SU-DHL-6 (cell line): Measurements from ENCODE around the gene PPARG.

Experiments
- H2AFZ ChIP-seq: fragments of 200-600 bp; sonication (generic); 2 replicates; pipeline ENCODE4 v1.6.1; 2014; ENCODE audit warnings: low read depth, mild to moderate bottlenecking, moderate library complexity, mixed read lengths, antibody characterized with exemption, low read length; ENCODE audit not compliant: severe bottlenecking
- H3F3A ChIP-seq: fragments of 200-600 bp; shearing (Covaris generic); 2 replicates; pipeline ENCODE4 v1.6.0; 2016; ENCODE audit warnings: antibody characterized with exemption, mild to moderate bottlenecking; ENCODE audit not compliant: insufficient read depth
- H3K27ac ChIP-seq: fragments of 200-600 bp; sonication (generic); 2 replicates; pipeline ENCODE4 v1.5.1; 2016; ENCODE audit warnings: low read depth, mild to moderate bottlenecking, low read length, moderate library complexity, mixed read lengths
- H3K27me3 ChIP-seq: fragments of 200-600 bp; sonication (generic), shearing (Covaris generic); 2 replicates; pipeline ENCODE4 v1.6.0; 2014; ENCODE audit warnings: mild to moderate bottlenecking, low read length
- H3K36me3 ChIP-seq: fragments of 200-600 bp; sonication (generic); 2 replicates; pipeline ENCODE4 v1.6.1; 2014; ENCODE audit warnings: mild to moderate bottlenecking, low read length, mixed read lengths
- H3K4me2 ChIP-seq: fragments of 300-600, 200-600 bp; shearing (Covaris generic), sonication (generic); 2 replicates; pipeline ENCODE4 v1.6.0; 2014; ENCODE audit warnings: low read length, low read depth, mild to moderate bottlenecking; ENCODE audit not compliant: poor library complexity, severe bottlenecking
- H3K4me3 ChIP-seq: fragments of 200-600 bp; sonication (generic); 2 replicates; pipeline ENCODE4 v1.5.1; 2014; ENCODE audit warnings: antibody characterized with exemption, low read length, mild to moderate bottlenecking, mixed read lengths; ENCODE audit not compliant: insufficient read depth, poor library complexity, severe bottlenecking
- H3K79me2 ChIP-seq: fragments of 200-600 bp; sonication (generic); 2 replicates; pipeline ENCODE4 v1.6.1; 2014; ENCODE audit warnings: mild to moderate bottlenecking, low read length, moderate library complexity; ENCODE audit not compliant: insufficient read depth
- H3K9ac ChIP-seq: fragments of 200-600 bp; sonication (generic); 2 replicates; pipeline ENCODE4 v1.7.0; 2014; ENCODE audit warnings: mild to moderate bottlenecking, low read length
- H3K9me2 ChIP-seq: fragments of 200-600 bp; sonication (generic); replicated peaks from 2 replicates; pipeline ENCODE4 v1.6.1; 2014; ENCODE audit warnings: low read length; ENCODE audit not compliant: insufficient read depth
- H3K9me3 ChIP-seq: fragments of 200-600 bp; sonication (generic); 2 replicates; pipeline ENCODE4 v1.6.1; 2014; ENCODE audit warnings: low read length, mixed read lengths; ENCODE audit not compliant: insufficient read depth
- H4K20me1 ChIP-seq: fragments of 200-600 bp; sonication (generic); 2 replicates; pipeline ENCODE4 v1.6.1; 2014; ENCODE audit warnings: low read depth, mild to moderate bottlenecking, antibody characterized with exemption, low read length, moderate library complexity, mixed read lengths
- EZH2phosphoT487 ChIP-seq: fragments of 200-600 bp; sonication (generic), shearing (Covaris generic); conservative IDR thresholded peaks from 2 replicates; pipeline ENCODE4 v1.6.1; 2018; ENCODE audit warnings: mild to moderate bottlenecking, antibody characterized with exemption, low read length, moderate library complexity, mixed read lengths
- TF ChIP-seq, protein P1 (sequence below): fragments of 200-600 bp; sonication (generic); IDR thresholded peaks from one replicate; pipeline ENCODE4 v1.5.1; 2017; ENCODE audit warnings: antibody characterized with exemption, mild to moderate bottlenecking, low read length, moderate library complexity; ENCODE audit not compliant: insufficient read depth, poor library complexity, severe bottlenecking

PPARG gene

DNA sequence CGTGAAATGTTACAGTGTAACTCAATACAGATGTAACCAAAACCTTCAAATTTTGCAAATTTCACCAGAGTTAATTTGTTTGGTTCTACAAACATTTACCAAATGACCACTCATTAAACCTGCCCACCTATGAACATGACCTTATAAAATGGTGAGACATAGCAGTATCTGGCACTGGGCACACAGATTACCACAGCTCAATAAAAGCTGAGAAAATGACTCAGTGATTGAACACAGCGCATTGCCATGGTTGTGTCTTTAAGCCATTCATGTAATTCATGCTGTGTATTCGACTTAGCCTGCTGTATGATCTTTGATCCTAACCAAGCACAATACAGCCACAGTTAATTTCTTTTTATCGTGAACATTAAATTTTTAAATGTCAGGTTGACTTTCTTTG, 11.3 kb downstream of the PPARG start:
- Histone ChIP-seq H3K36me3 (no peaks in the 10 kb centered on the region), H3K4me3 (no peak overlapping the region), H3K9me3 (no peaks in the 10 kb centered on the region), H2AFZ (no peak overlapping the region), H4K20me1 (no peaks in the 10 kb centered on the region), H3K79me2 (no peaks in the 10 kb centered on the region), H3K9ac (no peak overlapping the region), H3F3A (no peaks in the 10 kb centered on the region), H3K27ac (no peak overlapping the region), H3K4me2 (no peak overlapping the region), H3K9me2 (no peaks in the 10 kb centered on the region), H3K27me3 (no peaks in the 10 kb centered on the region)
- TF ChIP-seq, protein P1, sequence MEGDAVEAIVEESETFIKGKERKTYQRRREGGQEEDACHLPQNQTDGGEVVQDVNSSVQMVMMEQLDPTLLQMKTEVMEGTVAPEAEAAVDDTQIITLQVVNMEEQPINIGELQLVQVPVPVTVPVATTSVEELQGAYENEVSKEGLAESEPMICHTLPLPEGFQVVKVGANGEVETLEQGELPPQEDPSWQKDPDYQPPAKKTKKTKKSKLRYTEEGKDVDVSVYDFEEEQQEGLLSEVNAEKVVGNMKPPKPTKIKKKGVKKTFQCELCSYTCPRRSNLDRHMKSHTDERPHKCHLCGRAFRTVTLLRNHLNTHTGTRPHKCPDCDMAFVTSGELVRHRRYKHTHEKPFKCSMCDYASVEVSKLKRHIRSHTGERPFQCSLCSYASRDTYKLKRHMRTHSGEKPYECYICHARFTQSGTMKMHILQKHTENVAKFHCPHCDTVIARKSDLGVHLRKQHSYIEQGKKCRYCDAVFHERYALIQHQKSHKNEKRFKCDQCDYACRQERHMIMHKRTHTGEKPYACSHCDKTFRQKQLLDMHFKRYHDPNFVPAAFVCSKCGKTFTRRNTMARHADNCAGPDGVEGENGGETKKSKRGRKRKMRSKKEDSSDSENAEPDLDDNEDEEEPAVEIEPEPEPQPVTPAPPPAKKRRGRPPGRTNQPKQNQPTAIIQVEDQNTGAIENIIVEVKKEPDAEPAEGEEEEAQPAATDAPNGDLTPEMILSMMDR: no peak
- TF ChIP-seq EZH2phosphoT487: no peak

DNA sequence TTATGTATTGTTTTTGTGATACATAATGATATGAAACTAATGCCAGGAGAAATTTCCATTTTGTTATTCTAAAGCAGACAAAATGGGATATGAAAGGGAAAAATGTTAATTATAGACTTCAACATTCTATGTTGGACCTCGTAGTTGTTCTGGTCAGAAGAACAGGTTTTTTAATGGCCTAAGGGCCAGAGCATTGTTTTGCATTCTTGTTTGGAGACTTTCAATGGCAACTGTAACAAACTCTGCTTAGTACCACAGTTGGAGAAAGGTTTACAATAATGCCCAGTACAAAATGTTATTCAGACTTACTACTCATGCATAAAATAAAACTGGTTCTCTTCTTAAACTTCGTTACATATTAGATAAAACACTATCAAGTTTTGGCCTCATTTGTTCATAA, 12.2 kb downstream of the PPARG start:
- Histone ChIP-seq H4K20me1 (no peaks in the 10 kb centered on the region), H3K36me3 (no peaks in the 10 kb centered on the region), H3K27ac (no peak overlapping the region), H3K4me3 (no peak overlapping the region), H3K4me2 (no peak overlapping the region), H3K9me2 (no peaks in the 10 kb centered on the region), H3K27me3 (no peaks in the 10 kb centered on the region), H3K79me2 (no peaks in the 10 kb centered on the region), H3K9ac (no peak overlapping the region), H2AFZ (no peak overlapping the region), H3F3A (no peaks in the 10 kb centered on the region), H3K9me3 (no peaks in the 10 kb centered on the region)
- TF ChIP-seq, protein P1: no peak
- TF ChIP-seq EZH2phosphoT487: no peak

DNA sequence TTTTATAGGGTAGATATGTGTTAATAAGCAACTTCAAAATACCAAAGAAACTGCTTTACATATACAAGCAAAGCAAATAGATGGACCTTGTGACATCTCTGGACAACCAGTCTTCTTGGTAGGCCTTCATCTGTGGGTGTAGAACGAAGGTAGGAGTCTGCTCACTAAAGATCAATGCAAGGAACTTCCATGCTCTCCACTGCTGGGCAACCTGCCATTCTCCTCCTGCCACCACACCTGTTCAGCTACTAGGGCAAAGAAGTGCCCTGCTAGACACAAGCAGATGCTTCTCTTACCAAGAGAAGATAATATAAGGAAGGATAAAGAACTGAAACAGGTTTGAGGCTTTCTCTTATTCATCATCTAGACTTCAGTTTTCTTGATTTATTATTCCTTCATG, 12.6 kb downstream of the PPARG start:
- H3K36me3 ChIP-seq: no peaks in the 10 kb centered on the region
- no peak overlapping the region for H3K4me2 ChIP-seq
- H3K9me3 ChIP-seq: no peaks in the 10 kb centered on the region
- no peak overlapping the region for H3K4me3 ChIP-seq
- no peak for TF ChIP-seq EZH2phosphoT487
- TF ChIP-seq, protein P1: no peak
- no peak overlapping the region for H3K9ac ChIP-seq
- no peaks in the 10 kb centered on the region for H3K27me3 ChIP-seq
- no peak overlapping the region for H2AFZ ChIP-seq
- H3K79me2 ChIP-seq: no peaks in the 10 kb centered on the region
- no peaks in the 10 kb centered on the region for H3K9me2 ChIP-seq
- no peaks in the 10 kb centered on the region for H4K20me1 ChIP-seq
- no peak overlapping the region for H3K27ac ChIP-seq
- no peaks in the 10 kb centered on the region for H3F3A ChIP-seq

DNA sequence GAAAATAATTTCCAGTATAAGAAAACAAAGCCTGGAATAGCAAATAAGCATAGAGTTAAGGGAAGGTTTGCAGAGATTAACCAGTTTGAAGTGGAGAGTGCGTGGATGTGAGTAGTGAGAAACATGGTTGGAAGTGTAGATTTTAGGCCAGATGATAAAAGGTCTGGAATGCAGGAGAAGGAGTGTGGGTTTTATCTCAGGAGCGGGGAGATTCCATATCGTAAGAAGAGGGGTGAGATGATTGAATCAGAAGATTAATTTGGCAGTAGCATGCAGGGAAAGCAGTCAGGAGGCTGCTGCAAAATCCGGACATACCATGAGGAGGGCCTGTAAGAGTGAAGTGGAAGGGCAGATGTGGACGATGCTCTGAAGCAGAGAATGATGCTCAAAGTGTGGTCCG, 13.7 kb downstream of the PPARG start:
- H3K9me3 ChIP-seq: no peaks in the 10 kb centered on the region
- no peaks in the 10 kb centered on the region for H3K36me3 ChIP-seq
- H3K9ac ChIP-seq: no peak overlapping the region
- H3K4me3 ChIP-seq: no peak overlapping the region
- H3K79me2 ChIP-seq: no peaks in the 10 kb centered on the region
- no peaks in the 10 kb centered on the region for H4K20me1 ChIP-seq
- H3K4me2 ChIP-seq: no peak overlapping the region
- H2AFZ ChIP-seq: no peak overlapping the region
- no peaks in the 10 kb centered on the region for H3K27me3 ChIP-seq
- TF ChIP-seq, protein P1: no peak
- TF ChIP-seq EZH2phosphoT487: no peak
- no peak overlapping the region for H3K27ac ChIP-seq
- no peaks in the 10 kb centered on the region for H3F3A ChIP-seq
- no peaks in the 10 kb centered on the region for H3K9me2 ChIP-seq
